HepG2 (cell line): ENCODE measurements around the gene TRAPPC5. TPM values are rescaled to one million over a fixed set of nuclear protein-coding genes. Genes with fewer than 3 reads are reported as not detected.

Experiments
- ATF1 ChIP-seq: IDR thresholded peaks from 2 replicates; pipeline ENCODE4 v1.6.1; 2016; ENCODE audit warnings: mild to moderate bottlenecking, control low read depth
- CAMTA2 ChIP-seq: sonication (generic); formaldehyde crosslinking; IDR thresholded peaks from 2 replicates; pipeline ENCODE4 v1.4.0; 2020; ENCODE audit warnings: mild to moderate bottlenecking, missing genetic modification reagents, borderline replicate concordance
- HIVEP1 ChIP-seq: sonication (generic); formaldehyde crosslinking; IDR thresholded peaks from 2 replicates; pipeline ENCODE4 v1.4.0; 2020; ENCODE audit warnings: mild to moderate bottlenecking, missing genetic modification reagents
- HNF4A ChIP-seq: sonication (generic); formaldehyde crosslinking; IDR thresholded peaks from 2 replicates; pipeline ENCODE4 v1.4.0; 2020; ENCODE audit warnings: missing genetic modification reagents
- HNRNPH1 ChIP-seq: fragments of 200-400 bp; formaldehyde crosslinking; optimal IDR thresholded peaks from 2 replicates; pipeline ENCODE3; 2017; ENCODE audit warnings: mild to moderate bottlenecking, low read depth, low read length
- KDM3A ChIP-seq: IDR thresholded peaks from 2 replicates; pipeline ENCODE4 v1.6.1; 2018; ENCODE audit warnings: low read depth, missing compliant biosample characterization
- NFE2 ChIP-seq: sonication (generic); formaldehyde crosslinking; IDR thresholded peaks from 2 replicates; pipeline ENCODE4 v1.4.0; 2020; ENCODE audit warnings: missing genetic modification reagents
- PITX1 ChIP-seq: sonication (generic); formaldehyde crosslinking; IDR thresholded peaks from 2 replicates; pipeline ENCODE4 v1.5.1; 2020; ENCODE audit warnings: mild to moderate bottlenecking, missing genetic modification reagents
- POLR2AphosphoS5 ChIP-seq: IDR thresholded peaks from 2 replicates; pipeline ENCODE4 v1.6.1; 2012; ENCODE audit warnings: low read depth, low read length
- SKI ChIP-seq: fragments of 450-650 bp; IDR thresholded peaks from one replicate; pipeline ENCODE4 v1.6.1; 2018; ENCODE audit warnings: mild to moderate bottlenecking; ENCODE audit not compliant: partially characterized antibody
- TCF7 ChIP-seq: sonication (generic); IDR thresholded peaks from 2 replicates; pipeline ENCODE4 v1.6.1; 2016; ENCODE audit warnings: antibody characterized with exemption, low read depth
- TIGD3 ChIP-seq: sonication (generic); formaldehyde crosslinking; IDR thresholded peaks from 2 replicates; pipeline ENCODE4 v1.5.1; 2020; ENCODE audit warnings: mild to moderate bottlenecking, missing genetic modification reagents, borderline replicate concordance
- ZBTB21 ChIP-seq: sonication (generic); formaldehyde crosslinking; IDR thresholded peaks from 2 replicates; pipeline ENCODE4 v1.4.0; 2020; ENCODE audit warnings: missing genetic modification reagents
- ZBTB34 ChIP-seq: sonication (generic); formaldehyde crosslinking; IDR thresholded peaks from 2 replicates; pipeline ENCODE4 v1.8.0; 2022; ENCODE audit warnings: mild to moderate bottlenecking, missing genetic modification reagents
- ZFP37 ChIP-seq: sonication (generic); formaldehyde crosslinking; IDR thresholded peaks from 2 replicates; pipeline ENCODE4 v1.4.0; 2020; ENCODE audit warnings: missing genetic modification reagents, borderline replicate concordance
- ZNF550 ChIP-seq: sonication (generic); formaldehyde crosslinking; IDR thresholded peaks from 2 replicates; pipeline ENCODE4 v1.4.0; 2020; ENCODE audit warnings: mild to moderate bottlenecking, missing genetic modification reagents, borderline replicate concordance
- ZNF567 ChIP-seq: sonication (generic); formaldehyde crosslinking; IDR thresholded peaks from 2 replicates; pipeline ENCODE4 v1.8.1; 2023; ENCODE audit warnings: mild to moderate bottlenecking, missing genetic modification reagents, borderline replicate concordance
- ZNF615 ChIP-seq: sonication (generic); formaldehyde crosslinking; IDR thresholded peaks from 2 replicates; pipeline ENCODE4 v1.5.0; 2020; ENCODE audit warnings: mild to moderate bottlenecking, missing genetic modification reagents, borderline replicate concordance
- ZNF646 ChIP-seq: sonication (generic); formaldehyde crosslinking; IDR thresholded peaks from 2 replicates; pipeline ENCODE4 v1.9.0; 2021; ENCODE audit warnings: mild to moderate bottlenecking, missing genetic modification reagents
- ZNF704 ChIP-seq: sonication (generic); formaldehyde crosslinking; IDR thresholded peaks from 2 replicates; pipeline ENCODE4 v1.8.1; 2023; ENCODE audit warnings: mild to moderate bottlenecking, inconsistent platforms, moderate library complexity, missing genetic modification reagents, borderline replicate concordance
- ZSCAN31 ChIP-seq: sonication (generic); formaldehyde crosslinking; IDR thresholded peaks from 2 replicates; pipeline ENCODE4 v1.5.0; 2020; ENCODE audit warnings: low read depth, mild to moderate bottlenecking, missing genetic modification reagents
- polyA plus RNA-seq, 8 experiments: library from polyadenylated mRNA; depleted of rRNA in 3 of 8; stranded (reverse) in 7 of 8; unstranded in 1 of 8; fragments of >200 nt; fragmentation: Illumina TruSeq in 4 of 8; extraction: Trizol in 4 of 8; gene quantifications; 2 replicates each; pipeline versions ENCODE4 v1.2.1 to v1.2.3, GENCODE V29; 2011 to 2016; ENCODE audit warnings: low read depth in 4 of 8, missing spikeins in 1 of 8, mixed read lengths in 1 of 8; ENCODE audit not compliant: insufficient read depth in 1 of 8
- total RNA-seq, 5 experiments: library from RNA; depleted of rRNA; stranded (reverse); fragments of >200 nt; fragmentation: Illumina TruSeq; extraction: Trizol; gene quantifications; 2 replicates each; pipeline ENCODE4 v1.2.3, GENCODE V29; 2016; ENCODE audit warnings: low read depth in 1 of 5

The TRAPPC5 gene
- total and polyA plus RNA-seq, 2 of the 13 experiments (the other 11 are each of a cell fraction or from before 2014, with no cell fraction given): 38.5 to 78.7 TPM

- TF ChIP-seq TIGD3 (CRISPR knock-in tag) (no peak; the same call in 1 of the 2 replicates), ZNF646 (no peak), KDM3A (no peak), HNRNPH1 (no peak), HNF4A (no peak), TCF7 (no peak), CAMTA2 (CRISPR knock-in tag) (no peak), ZNF704 (CRISPR knock-in tag) (peak; percentile 82), ZFP37 (CRISPR knock-in tag) (no peak), HIVEP1 (0 out of 2 replicates have a peak, but pooled peaks have one; percentile 21), ZNF615 (CRISPR knock-in tag) (no peak), POLR2AphosphoS5 (peak; percentile 77), ZNF567 (CRISPR knock-in tag) (no peak), SKI (no peak), ZNF550 (no peak), PITX1 (CRISPR knock-in tag) (no peak), ATF1 (CRISPR knock-in tag) (no peak), ZSCAN31 (CRISPR knock-in tag) (peak; percentile 90), NFE2 (CRISPR knock-in tag) (no peak), ZBTB34 (CRISPR knock-in tag) (no peak), ZBTB21 (no peak)
Observed at GRCh38 chr19:7636691-7637373, 43.8 kb upstream of the TRAPPC5 start, which contains the start of gene STXBP2 (continued).
